GM12878 (cell line): ENCODE measurements around the gene CYP1A1.

ENCODE experiments used
- CREM ChIP-seq: IDR thresholded peaks from 2 replicates; pipeline ENCODE4 v1.6.1; 2014; ENCODE audit warnings: antibody characterized with exemption, low read depth
- EP300 ChIP-seq, 2 experiments: fragments of 150-350 bp in 1 of 2; IDR thresholded peaks; 2 replicates each; pipeline ENCODE4 v1.6.1; 2011 to 2012; ENCODE audit warnings: low read depth in 2 of 2, low read length in 2 of 2, borderline replicate concordance in 1 of 2, improper control_type of control experiment in 1 of 2, inconsistent platforms in 1 of 2; ENCODE audit not compliant: control insufficient read depth in 1 of 2
- ETV6 ChIP-seq, 2 experiments: fragments of 450-650 bp in 1 of 2; IDR thresholded peaks in 1 of 2; conservative IDR thresholded peaks in 1 of 2; 2 replicates each; pipeline ENCODE4 v1.6.1; 2014; ENCODE audit warnings: antibody characterized with exemption in 1 of 2, borderline replicate concordance in 1 of 2, low read depth in 1 of 2, mild to moderate bottlenecking in 1 of 2, moderate library complexity in 1 of 2
- HDAC6 ChIP-seq: fragments of 200-600 bp; sonication (generic); IDR thresholded peaks from one replicate; pipeline ENCODE4 v1.8.0; 2017; ENCODE audit warnings: antibody characterized with exemption; ENCODE audit not compliant: unreplicated experiment
- MLLT1 ChIP-seq: fragments of 450-650 bp; IDR thresholded peaks from 2 replicates; pipeline ENCODE4 v1.6.1; 2016; ENCODE audit warnings: mild to moderate bottlenecking
- MXI1 ChIP-seq: fragments of 150-350 bp; IDR thresholded peaks from 2 replicates; pipeline ENCODE4 v1.6.1; 2011; ENCODE audit warnings: low read depth, mild to moderate bottlenecking, inconsistent platforms, low read length, improper control_type of control experiment
- TCF12 ChIP-seq: IDR thresholded peaks from 2 replicates; pipeline ENCODE4 v1.6.1; 2011; ENCODE audit warnings: low read depth, mild to moderate bottlenecking, low read length

- no peak for TF ChIP-seq HDAC6
- TF ChIP-seq EP300 (IDR thresholded peaks at IDR 0.05; ENCODE audit: borderline replicate concordance in 1 of 2, control insufficient read depth in 1 of 2, low read depth in 2 of 2, low read length in 2 of 2) = no peak
- no peak for TF ChIP-seq MLLT1
- TF ChIP-seq CREM = no peak
- TF ChIP-seq ETV6 (conservative IDR thresholded peaks at IDR 0.05 in 1 of 2, IDR thresholded peaks at IDR 0.05 in 1 of 2; ENCODE audit: borderline replicate concordance in 1 of 2, low read depth in 1 of 2) = no peak
- no peak for TF ChIP-seq TCF12
- TF ChIP-seq MXI1 = no peak
Measured at GRCh38 chr15:74692327-74692726, 33.0 kb downstream of the CYP1A1 start.
